ENCODE data around the gene PER1. TPM values are rescaled to one million over a fixed set of nuclear protein-coding genes. Genes with fewer than 3 reads are reported as not detected.
A peak's percentile ranks its signal among the peaks of the same experiment; 100 is the strongest.

PER1 gene
- total RNA-seq, 1 experiment from 2014 or later = 87.6 TPM

DNA sequence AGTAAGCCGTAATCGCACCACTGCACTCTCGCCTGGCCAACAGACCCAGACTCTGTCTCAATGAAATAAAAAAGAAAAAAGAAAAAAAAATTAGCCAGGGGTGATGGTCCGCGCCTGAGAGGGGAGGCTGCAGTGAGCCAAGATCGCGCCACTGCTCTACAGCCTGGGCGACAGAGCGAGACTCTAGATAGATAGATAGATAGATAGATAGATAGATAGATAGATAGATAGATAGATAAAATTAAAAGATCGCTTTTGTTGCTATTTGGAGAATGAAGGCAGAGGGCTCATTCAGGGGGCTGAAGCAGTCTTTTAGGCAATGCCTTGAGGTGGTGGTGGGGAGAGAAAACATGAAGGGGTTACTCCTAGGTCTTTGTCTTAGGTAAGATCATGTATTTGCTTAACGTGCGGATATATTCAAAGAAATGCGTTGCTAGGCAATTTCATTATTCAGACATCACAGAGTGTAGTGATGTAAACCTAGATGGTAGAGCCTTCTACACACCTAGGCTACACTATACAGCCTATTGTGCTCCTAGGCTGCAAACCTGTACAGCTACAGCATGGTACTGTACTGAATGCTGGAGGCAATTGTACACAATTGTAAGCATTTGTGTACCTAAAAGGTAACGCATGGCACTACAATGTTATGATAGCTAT is 23.9 kb downstream of the PER1 start:
- Histone ChIP-seq H4K20me1 (ENCODE audit: insufficient read depth) (no peaks in the 10 kb centered on the region), H3K9me2 (ENCODE audit: insufficient read depth) (no peaks in the 10 kb centered on the region), H3K36me3 (ENCODE audit: control insufficient read depth in 1 of 2, insufficient read depth in 2 of 2, low read length in 2 of 2) (no peaks in the 10 kb centered on the region), H3K27ac (ENCODE audit: low read depth, low read length) (no peak overlapping the region; the same call in 1 of the 2 replicates), H3K4me2 (ENCODE audit: low read length) (peak overlapping the region; percentile 86), H3K79me2 (ENCODE audit: insufficient read depth, low read length) (no peaks in the 10 kb centered on the region), H3K9ac (ENCODE audit: low read length) (no peak overlapping the region), H3K4me3 (replicated peaks in 1 of 2; ENCODE audit: low read depth in 1 of 2, low read length in 2 of 2) (peak overlapping the region; percentile 20 to 39), H3K9me3 (ENCODE audit: control insufficient read depth in 1 of 2, insufficient read depth in 1 of 2, low read depth in 1 of 2, low read length in 2 of 2) (no peaks in the 10 kb centered on the region), H3K27me3 (ENCODE audit: insufficient read depth, low read length) (no peaks in the 10 kb centered on the region), H2AFZ (ENCODE audit: low read depth, low read length, poor library complexity, severe bottlenecking) (peak overlapping the region; percentile 65), H3K4me1 (ENCODE audit: control insufficient read depth in 1 of 2, insufficient read depth in 2 of 2, low read length in 2 of 2) (peaks cover 19 to 57% of the 10 kb centered on the region in 2 experiments)
- RAD21 ChIA-PET (ENCODE audit: low non-redundant PET in 1 of 2, low total read pairs in 2 of 2, uncharacterized antibody in 2 of 2, unreplicated experiment in 2 of 2) = no interaction called here
- no TSS peak for BruUV-seq (replicated peaks)
- CTCF ChIA-PET = interaction anchor here (1.6 to 2.1 kb wide), 2 partner anchors 9 to 10 kb away, joined by 6 to 7 read pairs; no protein-coding TSS in a partner anchor
- ATAC-seq = no peak
- no peak for DNase-seq (ENCODE audit: low read depth, low spot score)
- TF ChIP-seq REST (IDR thresholded peaks at IDR 0.05; ENCODE audit: low read depth) = no peak
- no peak for TF ChIP-seq YY1 (IDR thresholded peaks at IDR 0.05; ENCODE audit: extremely low read depth, insufficient replicate concordance, low read depth, low read length)
- TF ChIP-seq ZNF274 (IDR thresholded peaks at IDR 0.05; ENCODE audit: low read depth, low read length) = no peak
- no peak for TF ChIP-seq SRF (IDR thresholded peaks at IDR 0.05; ENCODE audit: low read depth)
- TF ChIP-seq, protein P1, sequence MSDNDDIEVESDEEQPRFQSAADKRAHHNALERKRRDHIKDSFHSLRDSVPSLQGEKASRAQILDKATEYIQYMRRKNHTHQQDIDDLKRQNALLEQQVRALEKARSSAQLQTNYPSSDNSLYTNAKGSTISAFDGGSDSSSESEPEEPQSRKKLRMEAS (IDR thresholded peaks at IDR 0.05) = no peak
- TF ChIP-seq POLR2A (IDR thresholded peaks at IDR 0.05; ENCODE audit: borderline replicate concordance, extremely low read depth, insufficient read depth, insufficient read length) = no peak
- TF ChIP-seq EGR1 (IDR thresholded peaks at IDR 0.05; ENCODE audit: low read depth) = no peak
- no peak for TF ChIP-seq CEBPB (IDR thresholded peaks at IDR 0.05; ENCODE audit: low read depth)
- no peak for TF ChIP-seq CTCF (IDR thresholded peaks at IDR 0.05 in 2 of 3, conservative IDR thresholded peaks at IDR 0.05 in 1 of 3; ENCODE audit: borderline replicate concordance in 1 of 3, insufficient read depth in 1 of 3, low read depth in 2 of 3, low read length in 2 of 3)
- no peak for TF ChIP-seq POLR2AphosphoS5 (IDR thresholded peaks at IDR 0.05; ENCODE audit: low read depth, low read length)
- no peak for TF ChIP-seq JUND (IDR thresholded peaks at IDR 0.05)
- TF ChIP-seq RAD21 (IDR thresholded peaks at IDR 0.05; ENCODE audit: low read depth) = no peak
- no peak for TF ChIP-seq TCF7L2 (IDR thresholded peaks at IDR 0.05; ENCODE audit: borderline replicate concordance, extremely low read depth, insufficient read depth, insufficient read length)
- TF ChIP-seq EZH2 (IDR thresholded peaks at IDR 0.05) = no peak
- no peak for TF ChIP-seq EZH2phosphoT487 (IDR thresholded peaks at IDR 0.05; ENCODE audit: borderline replicate concordance)
- TF ChIP-seq ATF3 (IDR thresholded peaks at IDR 0.05) = no peak
- TF ChIP-seq, protein P2, sequence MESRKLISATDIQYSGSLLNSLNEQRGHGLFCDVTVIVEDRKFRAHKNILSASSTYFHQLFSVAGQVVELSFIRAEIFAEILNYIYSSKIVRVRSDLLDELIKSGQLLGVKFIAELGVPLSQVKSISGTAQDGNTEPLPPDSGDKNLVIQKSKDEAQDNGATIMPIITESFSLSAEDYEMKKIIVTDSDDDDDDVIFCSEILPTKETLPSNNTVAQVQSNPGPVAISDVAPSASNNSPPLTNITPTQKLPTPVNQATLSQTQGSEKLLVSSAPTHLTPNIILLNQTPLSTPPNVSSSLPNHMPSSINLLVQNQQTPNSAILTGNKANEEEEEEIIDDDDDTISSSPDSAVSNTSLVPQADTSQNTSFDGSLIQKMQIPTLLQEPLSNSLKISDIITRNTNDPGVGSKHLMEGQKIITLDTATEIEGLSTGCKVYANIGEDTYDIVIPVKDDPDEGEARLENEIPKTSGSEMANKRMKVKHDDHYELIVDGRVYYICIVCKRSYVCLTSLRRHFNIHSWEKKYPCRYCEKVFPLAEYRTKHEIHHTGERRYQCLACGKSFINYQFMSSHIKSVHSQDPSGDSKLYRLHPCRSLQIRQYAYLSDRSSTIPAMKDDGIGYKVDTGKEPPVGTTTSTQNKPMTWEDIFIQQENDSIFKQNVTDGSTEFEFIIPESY (IDR thresholded peaks at IDR 0.05; ENCODE audit: extremely low read depth, insufficient replicate concordance, low read length) = no peak
- TF ChIP-seq FOSL1 (IDR thresholded peaks at IDR 0.05; ENCODE audit: low read depth) = no peak
- TF ChIP-seq ZFX (IDR thresholded peaks at IDR 0.05) = no peak
- TF ChIP-seq SP1 (IDR thresholded peaks at IDR 0.05; ENCODE audit: low read depth) = no peak
- POLR2A ChIA-PET = interaction anchor here (1.6 to 2.8 kb wide), 2 partner anchors 45 to 62 kb away, joined by 4 to 14 read pairs; partner anchors contain the start of gene BORCS6
- intact Hi-C loops (cut with micrococcal nuclease) = loop anchor here (5.0 to 10.0 kb wide), 2 partner anchors 257 to 441 kb away; partner anchors contain the start of genes RPL26, TP53 and WRAP53
